Left colon (tissue), 2 donors: Measurements from ENCODE around the gene KCNH8. TPM values are rescaled to one million over a fixed set of nuclear protein-coding genes. Genes with fewer than 3 reads are reported as not detected.

Experiments
- ATAC-seq: fragments of 200-7000 bp; cut with Tn5 transposase; one replicate; pipeline ENCODE4 v1.9.1; 2020; ENCODE audit warnings: mild to moderate bottlenecking, moderate library complexity
- DNase-seq, 2 donors: peaks; one replicate each; pipeline ENCODE4 v3.0.0-alpha.2; 2020
- intact Hi-C, 2 donors: fragments of 100-400 bp; cut with DNase I in 1 of 2; cut with micrococcal nuclease in 1 of 2; formaldehyde crosslinking; loops; one replicate each; pipeline versions ENCODE4 v1.11.2 to v1.14.0; 2022; cut with DNase I, micrococcal nuclease
- total RNA-seq, 2 donors: library from RNA; stranded (reverse); fragmentation: NEBNext Ultra II Directional; extraction: Animal tissue kit (Norgen Biotek cat#: 25700); gene quantifications; one replicate each; pipeline ENCODE4 v1.2.1, GENCODE V29; 2021
- donor health status: DM: no; HTN: no; CAD: no.
- donor health status: DM: yes; HTN: yes; CAD: no.

Gene KCNH8
- total RNA-seq, 2 donors from 2014 or later = 0.92 TPM

DNA sequence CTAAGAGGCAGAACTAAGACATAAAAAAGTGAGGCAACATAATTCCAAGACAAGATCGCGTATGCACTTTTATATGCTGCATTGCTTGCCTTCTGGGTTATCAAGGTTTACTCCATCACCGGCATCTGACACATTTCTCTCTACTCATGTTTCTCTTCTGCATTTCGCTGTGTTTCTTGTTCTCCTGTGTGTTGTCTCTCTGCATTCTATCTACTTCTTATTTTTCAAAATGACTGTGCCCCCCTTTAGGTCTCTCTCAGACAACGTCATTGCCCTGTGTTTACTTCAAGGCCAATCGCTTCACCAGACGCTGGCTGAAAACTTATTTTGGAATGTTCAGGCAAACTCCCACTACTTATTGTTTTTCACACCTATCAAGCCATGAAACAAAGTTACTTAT is 280.4 kb downstream of the KCNH8 start:
- ATAC-seq = no peak
- intact Hi-C loops = no loop called here
- DNase-seq = no peak

DNA sequence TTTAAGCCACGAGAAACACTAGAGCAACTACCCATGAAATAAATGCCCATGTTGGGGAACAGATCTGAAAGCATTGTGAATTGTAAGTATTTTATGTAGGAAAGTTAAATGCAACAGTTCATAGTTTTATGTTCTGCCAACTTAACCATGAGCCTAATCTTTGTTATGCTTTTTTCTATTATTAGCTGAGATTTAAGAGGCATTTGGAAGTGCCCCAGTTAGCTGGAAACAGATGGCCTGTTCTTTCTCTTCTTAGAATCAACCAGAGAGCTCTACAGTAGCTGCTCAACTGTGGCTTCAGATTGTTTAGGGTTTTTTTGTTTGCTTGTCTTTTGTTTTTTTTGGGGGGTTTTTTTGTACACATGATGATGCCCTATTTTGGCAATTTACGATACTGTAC is 284.4 kb downstream of the KCNH8 start:
- no peak for ATAC-seq
- intact Hi-C loops = no loop called here
- DNase-seq = no peak

DNA sequence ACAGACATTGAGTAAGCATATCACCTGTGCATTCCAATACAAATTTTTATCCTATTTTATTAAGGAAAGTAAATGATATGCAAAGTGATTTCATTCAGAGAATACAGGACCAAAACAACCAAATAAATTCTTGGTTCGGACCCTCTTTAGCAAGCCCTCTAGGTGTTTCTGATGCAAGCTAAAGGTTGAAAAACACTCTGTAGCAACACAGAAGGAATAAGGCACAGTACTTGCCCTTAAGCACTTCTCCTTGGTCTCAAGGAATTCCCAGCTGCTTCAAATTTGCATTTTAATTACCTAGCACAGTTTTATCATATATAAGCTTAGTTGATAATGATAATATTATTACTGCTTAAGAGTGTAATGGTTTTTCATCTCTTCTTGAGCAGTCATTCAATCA is 288.4 kb downstream of the KCNH8 start:
- no peak for DNase-seq
- intact Hi-C loops = no loop called here
- no peak for ATAC-seq

DNA sequence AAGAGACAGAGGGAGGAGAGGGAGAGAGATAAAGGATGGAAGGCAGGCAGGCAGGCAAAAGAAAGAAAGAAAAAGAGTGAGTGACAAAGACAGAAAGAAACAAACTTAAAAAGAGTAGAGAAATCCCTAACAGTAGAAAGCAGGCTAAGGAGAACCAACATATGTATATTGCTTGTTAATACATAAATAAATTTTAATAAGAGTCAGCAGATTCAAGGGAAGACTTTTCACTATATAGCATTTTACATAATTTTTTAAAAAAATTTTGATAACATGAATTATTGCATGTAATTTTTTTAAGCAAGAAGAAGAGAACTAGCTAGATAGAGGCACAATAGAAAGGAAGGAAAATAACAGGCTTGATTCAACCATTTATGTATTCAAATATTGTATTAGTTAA is 291.6 kb downstream of the KCNH8 start:
- no peak for ATAC-seq
- no peak for DNase-seq
- intact Hi-C loops = no loop called here

DNA sequence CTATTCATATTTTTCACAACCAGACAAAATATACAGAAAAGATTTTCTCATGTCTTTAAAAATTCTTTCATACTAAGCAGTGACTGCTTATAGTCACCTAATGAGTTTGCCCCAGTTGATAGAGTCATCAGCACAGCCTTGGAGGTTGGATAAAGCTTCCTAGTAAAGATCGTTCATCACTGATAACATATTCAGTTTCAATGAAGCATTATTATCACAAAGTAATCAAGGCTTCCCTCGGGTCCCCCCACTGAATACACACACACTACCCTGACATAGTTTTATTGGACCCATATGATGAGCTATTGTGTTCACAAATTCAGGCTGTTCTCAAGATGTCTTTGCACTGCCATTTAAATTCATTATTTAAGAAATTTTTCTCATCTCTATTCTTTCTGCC is 297.8 kb downstream of the KCNH8 start:
- intact Hi-C loops = no loop called here
- ATAC-seq = no peak
- DNase-seq = no peak

DNA sequence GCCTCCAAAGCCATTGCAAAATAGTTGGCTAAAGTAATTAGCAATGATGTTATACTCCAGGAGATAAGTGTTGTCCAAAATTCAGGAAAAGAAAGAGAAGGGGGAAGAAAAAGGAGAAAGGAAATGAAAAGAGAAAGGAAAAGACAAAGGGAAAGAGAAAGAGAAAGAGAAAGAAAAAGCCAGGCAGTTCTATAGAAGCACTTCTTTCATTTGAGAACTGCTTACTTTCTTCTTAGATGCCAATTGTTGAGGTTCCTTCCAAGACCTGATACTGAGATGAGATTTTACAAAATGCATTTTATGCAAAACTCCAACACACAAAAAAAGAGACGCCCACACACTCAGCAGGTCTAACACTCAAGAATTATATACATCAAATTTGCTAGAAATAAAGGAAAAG is 298.4 kb downstream of the KCNH8 start:
- DNase-seq = no peak
- no peak for ATAC-seq
- intact Hi-C loops = no loop called here

DNA sequence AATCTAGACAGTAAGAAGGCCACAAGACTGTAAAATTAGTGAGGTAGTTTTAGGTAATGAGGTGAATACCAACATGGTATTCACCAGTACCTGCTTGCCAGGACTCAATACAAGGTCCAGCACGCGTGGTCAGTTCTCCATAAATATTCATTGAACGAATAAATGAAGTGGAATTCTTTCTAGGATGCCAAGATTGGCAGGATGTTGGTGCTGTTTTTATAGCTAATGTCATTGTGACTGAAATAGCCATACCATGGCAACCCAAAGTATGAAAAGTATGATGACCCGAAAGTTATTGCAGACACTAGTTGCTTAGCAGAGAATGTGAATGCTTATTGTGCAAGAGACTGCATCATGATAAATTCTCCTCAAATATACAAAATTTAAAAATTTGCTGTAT is 307.2 kb downstream of the KCNH8 start:
- intact Hi-C loops = no loop called here
- DNase-seq (no peak), ATAC-seq (no peak)

DNA sequence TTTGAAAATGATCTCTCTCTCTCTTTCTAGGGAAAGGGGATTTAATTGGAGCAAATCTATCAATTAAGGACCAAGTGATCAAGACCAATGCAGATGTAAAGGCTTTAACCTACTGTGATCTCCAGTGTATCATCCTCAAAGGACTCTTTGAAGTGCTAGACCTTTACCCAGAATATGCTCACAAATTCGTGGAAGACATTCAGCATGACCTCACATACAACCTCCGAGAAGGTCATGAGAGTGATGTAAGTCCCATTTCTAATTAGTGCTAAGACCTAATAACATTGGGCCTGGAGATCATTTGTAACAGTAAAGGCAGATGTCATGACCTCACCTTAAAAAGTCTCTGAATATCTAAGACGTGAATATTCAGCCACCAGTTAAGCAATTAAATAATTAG is 308.4 kb downstream of the KCNH8 start:
- DNase-seq (no peak), ATAC-seq (no peak)
- intact Hi-C loops = no loop called here

DNA sequence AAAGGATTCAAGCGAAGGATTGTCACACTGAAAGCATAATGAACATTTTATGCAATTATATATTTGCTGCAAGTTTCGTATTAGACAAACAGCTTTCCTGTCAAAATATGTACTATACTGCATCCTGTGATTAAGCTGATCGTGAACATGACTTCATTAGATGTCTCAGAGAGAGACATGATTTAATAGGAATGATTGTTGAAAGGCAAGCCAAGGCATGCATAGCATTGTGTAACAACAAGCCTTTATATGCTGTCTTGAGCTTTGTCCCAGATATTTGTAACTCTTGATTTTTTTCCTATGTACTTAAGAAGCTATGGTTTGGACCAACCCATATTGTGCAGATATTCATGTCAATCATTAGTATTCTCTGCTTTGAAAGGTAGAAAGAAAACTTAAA is 309.1 kb downstream of the KCNH8 start:
- ATAC-seq = no peak
- DNase-seq = no peak
- intact Hi-C loops = no loop called here

DNA sequence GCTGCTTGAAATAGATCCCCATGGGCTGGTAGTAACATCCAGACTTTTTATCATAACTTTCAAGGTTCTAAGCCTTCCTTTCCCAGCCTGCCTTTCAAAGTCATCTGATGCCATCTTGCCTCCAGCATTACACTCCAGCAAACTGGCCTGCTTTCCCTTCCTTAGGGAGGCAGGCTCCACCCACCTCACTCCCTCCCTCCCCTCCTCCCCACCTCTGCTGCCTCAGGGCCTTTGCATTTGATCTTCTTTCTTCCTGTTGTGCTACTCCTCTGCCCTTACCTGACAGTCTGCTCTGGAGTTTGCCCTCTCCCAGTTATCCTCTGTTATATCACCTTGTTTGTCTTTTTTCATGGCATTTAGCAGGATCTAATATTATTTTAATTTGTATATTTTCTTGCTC is 319.5 kb downstream of the KCNH8 start:
- intact Hi-C loops = no loop called here
- DNase-seq (no peak), ATAC-seq (no peak)

DNA sequence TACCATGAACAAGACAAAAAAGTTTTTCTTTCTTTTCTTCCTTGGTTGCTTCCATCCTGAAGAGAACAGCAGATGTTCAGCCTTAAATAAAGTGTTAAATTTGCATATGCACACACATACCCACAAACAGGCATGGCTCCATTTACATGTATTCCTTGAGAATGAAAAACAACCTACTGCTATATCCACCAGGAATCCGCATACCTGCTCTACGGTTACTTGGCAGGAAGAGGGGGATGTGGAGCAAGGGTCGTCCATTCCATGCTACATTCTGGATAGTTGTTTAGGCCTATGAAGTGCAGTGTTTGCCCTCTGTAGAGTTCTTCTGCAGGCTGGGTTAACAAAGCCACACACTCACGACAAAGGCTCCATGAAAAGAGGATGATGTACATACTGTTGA is 322.8 kb downstream of the KCNH8 start:
- ATAC-seq = no peak
- DNase-seq = no peak
- intact Hi-C loops = no loop called here

DNA sequence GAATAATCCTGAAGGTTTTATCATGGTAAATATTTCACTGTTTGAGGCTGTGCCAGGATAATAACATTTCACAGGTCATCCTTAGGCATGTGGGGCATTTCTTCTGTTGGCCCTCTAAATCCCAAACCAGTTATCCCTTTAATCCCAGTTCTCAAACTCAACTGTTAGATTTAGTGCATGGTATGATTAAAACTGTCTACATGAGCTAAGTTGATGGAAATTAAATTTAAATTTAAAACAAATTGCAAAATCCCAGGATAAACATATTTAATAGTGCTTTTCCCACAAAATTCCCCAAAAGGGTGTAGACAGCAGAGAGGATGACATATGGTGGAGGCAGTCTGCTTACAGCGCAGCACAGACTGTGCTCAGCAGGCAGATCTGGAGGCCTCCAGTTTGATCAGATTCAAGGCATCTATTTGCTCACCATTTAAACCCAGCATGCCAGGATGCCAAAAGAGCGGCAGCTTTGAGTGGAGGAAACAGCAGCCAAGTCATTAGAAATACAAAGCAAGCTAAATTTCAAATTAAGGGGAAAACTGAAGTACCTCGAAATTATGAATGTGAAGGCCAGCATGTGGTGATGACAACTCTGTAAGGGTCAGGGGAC is 325.8 kb downstream of the KCNH8 start:
- intact Hi-C loops = no loop called here
- no peak for DNase-seq
- no peak for ATAC-seq

DNA sequence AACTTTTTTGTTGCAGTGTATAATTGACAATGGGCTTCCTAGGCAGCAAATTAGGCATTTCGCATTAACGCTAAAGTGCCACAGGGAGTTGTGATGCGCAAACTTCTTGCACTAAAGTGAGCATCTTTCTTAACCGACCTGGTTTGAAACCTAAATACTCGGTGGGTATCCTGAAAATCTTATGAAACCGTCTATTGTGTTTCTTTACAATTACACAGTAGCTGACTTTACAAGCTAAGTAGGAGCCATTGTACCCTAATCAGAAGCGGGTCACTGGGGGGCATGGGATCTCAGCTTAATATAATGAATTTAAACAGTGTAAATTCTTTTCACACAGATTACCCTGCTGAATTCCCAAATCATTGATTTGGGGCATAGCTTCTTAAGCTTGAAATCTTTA is 328.0 kb downstream of the KCNH8 start:
- intact Hi-C loops = no loop called here
- ATAC-seq (no peak), DNase-seq (no peak)

DNA sequence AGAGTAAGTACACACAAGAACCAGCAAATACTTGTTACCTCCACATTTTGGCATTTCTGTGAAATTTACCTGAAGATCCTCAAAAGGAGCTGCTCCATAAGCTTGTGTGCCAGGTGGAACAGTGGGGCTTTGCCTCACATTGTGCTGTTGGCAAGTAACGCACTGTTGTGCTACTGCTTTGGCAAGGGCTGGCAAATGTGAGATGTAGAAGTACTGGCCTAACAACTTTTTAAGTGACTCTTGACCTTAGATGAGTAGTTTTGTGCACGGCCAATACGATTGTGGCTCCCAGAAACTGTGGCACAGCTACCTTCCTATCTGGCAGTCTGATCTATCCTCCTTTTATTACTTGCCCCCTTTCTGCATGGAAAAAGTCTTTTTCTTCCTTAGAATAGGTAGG is 337.0 kb downstream of the KCNH8 start:
- ATAC-seq (no peak), DNase-seq (no peak)

DNA sequence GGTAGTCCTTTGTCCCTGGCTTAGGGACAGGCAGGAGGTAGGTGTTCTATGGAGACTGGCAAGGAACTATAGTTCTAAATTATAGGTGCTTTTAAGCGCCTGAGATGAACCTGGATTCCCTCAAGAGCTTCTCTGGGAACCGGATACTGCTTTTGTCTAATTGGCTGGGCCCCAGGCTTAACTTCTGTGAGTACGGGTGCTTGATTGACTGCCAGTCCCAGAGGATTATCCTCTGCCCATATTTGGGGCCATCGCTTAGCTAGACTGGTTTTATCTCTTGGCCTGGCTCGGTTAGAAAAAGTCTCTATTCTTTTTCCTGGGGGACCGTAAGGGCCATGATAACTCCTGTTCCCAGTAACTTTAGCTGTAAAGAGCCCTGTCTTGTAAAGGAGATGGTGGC is 339.1 kb downstream of the KCNH8 start:
- no peak for DNase-seq
- intact Hi-C loops = no loop called here
- ATAC-seq = no peak

More for the DNA sequence above, 337.0 kb downstream of the KCNH8 start:
- intact Hi-C loops = no loop called here

DNA sequence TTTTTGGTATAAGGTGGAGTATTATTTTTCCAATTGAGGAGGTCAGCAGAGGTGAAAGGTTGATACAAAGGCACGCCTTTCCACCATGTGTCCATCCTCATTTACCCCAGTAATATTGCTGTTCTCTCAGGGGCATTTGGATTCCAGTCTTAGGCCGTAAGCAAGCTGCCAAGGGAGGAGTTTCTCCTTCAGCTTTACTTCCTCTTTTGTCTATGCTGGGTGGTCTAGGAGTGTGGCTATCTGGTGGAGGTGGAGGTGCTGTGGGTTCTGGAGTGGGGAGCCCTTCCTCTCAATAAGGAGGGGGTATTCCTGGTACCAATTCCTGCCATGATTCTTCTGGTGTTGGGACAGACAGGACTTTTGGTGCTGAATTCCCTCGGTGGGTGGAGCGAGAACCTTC is 340.6 kb downstream of the KCNH8 start:
- DNase-seq (no peak), ATAC-seq (no peak)
- intact Hi-C loops = no loop called here

DNA sequence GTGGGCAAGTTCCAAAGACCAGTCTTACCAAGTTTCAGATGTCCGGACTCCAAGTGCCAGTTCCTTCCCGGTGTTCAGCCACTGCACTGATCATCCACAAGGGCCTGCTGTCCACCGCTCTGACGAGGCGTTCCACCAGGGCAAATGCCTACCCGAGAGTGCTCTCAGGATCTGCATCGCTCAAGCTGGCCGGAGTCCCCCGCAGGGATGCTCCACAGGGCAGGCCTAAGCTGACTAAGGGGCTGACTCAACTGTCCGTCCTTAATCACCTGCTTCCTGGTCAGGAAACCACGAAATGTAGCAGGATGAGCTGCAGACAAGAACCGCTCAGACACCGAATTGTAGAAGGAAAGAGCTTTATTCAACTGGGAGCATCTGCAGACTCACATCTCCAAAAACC is 341.6 kb downstream of the KCNH8 start:
- DNase-seq (no peak), ATAC-seq (no peak)
- intact Hi-C loops = no loop called here

DNA sequence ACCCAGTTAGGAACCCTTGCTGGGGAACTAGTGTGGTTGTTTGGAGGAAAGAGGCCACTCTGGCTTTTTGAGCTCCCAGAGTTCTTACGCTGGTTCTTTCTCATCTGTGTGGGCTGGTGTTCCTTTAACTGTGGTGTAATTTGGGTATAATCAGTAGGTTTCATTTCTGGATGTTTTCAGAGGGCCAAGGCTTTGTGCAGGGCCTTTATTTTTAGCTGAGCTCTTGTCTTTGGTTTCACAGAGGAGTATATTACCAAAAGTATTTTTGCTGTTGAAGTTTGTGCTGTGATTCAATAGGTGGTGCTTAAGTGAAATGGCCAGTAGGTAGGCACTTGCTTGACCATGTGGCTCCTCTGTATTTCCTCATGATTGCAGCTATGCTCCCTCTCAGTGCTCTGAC is 357.9 kb downstream of the KCNH8 start:
- no peak for ATAC-seq
- no peak for DNase-seq
- intact Hi-C loops = no loop called here

DNA sequence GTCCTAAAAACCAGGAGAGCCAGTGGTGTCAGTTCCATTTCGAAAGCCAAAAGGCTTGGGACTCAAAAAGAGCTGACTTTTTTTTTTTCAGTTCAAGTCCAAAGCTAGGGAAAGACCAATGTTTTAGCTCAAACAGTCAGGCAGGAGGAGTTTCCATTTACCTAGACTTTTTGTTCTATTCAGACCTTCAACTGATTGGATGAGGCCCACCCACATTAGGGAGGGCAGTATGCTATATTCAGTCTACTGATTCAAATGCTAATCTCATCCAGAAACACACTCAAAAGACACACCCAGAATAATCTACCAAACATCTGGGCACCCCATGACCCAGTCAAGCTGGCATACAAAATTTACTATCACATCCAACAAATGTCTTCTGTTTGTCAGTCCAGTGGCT is 374.0 kb downstream of the KCNH8 start:
- ATAC-seq = no peak
- intact Hi-C loops = no loop called here
- DNase-seq = no peak

DNA sequence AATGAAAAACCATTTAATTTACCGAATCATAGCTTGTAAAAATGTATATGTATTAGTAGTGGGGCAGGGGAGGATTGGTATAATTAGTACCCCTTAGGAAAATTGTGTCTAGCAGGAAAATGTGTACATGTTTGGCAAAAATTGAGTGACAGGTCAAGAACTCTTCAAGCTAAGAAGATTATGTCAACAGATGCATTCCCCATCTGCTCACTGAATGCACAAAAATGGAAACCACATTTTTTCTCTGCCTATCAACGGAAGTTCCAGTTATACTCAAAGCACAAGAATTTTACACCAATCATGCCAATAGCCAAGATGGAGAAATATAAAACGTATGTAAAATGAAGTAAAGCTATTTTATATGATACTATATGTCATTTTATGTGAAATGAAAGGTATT is 377.8 kb downstream of the KCNH8 start:
- intact Hi-C loops = no loop called here
- ATAC-seq (no peak), DNase-seq (no peak)

DNA sequence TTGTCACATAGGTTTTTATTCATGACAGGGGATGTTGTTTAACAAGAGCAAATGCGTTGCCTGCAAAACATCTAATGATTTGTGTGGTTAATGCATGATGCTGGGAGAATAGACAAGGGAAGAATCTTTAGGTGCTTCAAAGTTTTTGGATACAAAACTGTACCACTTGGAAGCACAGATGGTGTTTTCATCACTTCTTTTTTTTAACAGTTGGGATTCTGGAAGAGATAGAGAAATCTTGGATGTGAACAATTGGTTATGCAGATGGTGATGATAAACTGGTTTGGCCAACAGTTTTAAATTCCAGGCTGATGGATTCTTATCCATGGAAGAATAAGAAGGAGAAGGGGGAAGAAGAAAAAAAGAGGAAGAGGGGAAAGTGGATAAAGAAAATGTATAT is 379.4 kb downstream of the KCNH8 start:
- DNase-seq (no peak), ATAC-seq (no peak)
- intact Hi-C loops = no loop called here

DNA sequence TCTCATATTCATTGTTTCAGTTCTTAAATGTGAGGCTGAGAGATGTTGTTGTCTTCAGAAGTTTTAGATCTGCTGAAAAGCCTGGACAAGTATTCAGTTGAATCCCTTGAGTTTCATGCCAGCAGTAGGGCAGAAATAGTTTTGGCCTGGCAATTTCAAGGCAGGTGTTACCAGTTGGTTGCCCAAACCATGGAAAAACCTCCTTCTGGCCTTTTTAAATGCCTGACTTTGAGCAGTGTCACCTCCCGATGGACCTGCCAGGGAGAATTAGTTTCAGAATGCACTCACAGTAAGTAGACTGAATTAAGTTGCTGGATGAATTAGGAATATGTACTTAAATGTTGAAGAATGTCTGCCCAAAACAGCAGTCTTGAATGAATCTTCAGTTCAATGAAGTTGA is 383.1 kb downstream of the KCNH8 start:
- intact Hi-C loops = no loop called here
- DNase-seq = no peak
- no peak for ATAC-seq
